ENCODE measurements around the gene UGP2. TPM values are rescaled to one million over a fixed set of nuclear protein-coding genes. Genes with fewer than 3 reads are reported as not detected.

Gene UGP2
- total and polyA plus RNA-seq, 2 donors (not counting 3 experiments of a cell fraction or from before 2014, with no cell fraction given): 14.2 to 57.7 TPM

GRCh38 chr2:63863707-63864106 lies 22.0 kb downstream of the UGP2 start:
- H3K4me1 ChIP-seq (ENCODE audit: control insufficient read depth, extremely low read depth, insufficient read depth, low read length): no peaks in the 10 kb centered on the region

DNA sequence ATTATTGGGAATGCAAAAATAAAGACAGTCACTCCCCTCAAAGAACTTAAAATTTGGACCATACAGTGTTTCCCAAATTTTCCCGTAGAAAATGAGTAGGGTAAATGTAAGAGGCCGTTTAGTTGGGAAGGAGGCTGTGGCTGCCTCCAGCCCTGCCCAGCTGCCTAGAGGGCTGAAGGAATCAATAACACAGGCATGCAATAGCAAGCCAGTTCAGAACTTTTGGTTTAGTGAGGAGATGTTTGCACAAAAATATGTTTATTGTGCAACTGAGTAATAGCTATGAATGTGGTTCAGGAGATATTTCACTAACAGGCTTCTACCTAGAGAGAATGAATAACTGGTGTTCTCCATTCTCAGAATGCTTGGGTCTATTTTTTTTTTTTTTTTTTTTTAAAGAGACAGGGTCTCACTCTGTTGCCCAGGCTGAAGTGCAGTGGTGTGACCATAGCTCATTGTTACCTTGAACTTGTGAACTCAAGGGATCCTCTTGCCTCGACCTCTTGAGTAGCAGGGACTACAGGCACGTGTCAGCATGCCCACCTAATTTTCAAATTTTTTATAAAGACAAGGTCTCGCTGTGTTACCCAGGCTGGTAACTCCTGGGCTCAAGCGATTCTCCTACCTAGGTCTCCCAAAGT lies 23.6 kb downstream of the UGP2 start:
- DNase-seq (ENCODE audit: low read depth, low spot score) (no peak), FAIRE-seq (no peak)
- Histone ChIP-seq H3K4me2 (ENCODE audit: insufficient read depth, low read length) (no peak overlapping the region), H3K4me1 (ENCODE audit: control insufficient read depth, extremely low read depth, insufficient read depth, low read length) (no peaks in the 10 kb centered on the region), H3K27ac (ENCODE audit: insufficient read depth, low read depth, low read length) (no peak overlapping the region), H2AFZ (ENCODE audit: low read depth, low read length) (no peak overlapping the region), H4K20me1 (replicated peaks; ENCODE audit: control insufficient read depth, extremely low read depth, insufficient read depth, low read length) (no peaks in the 10 kb centered on the region), H3K27me3 (ENCODE audit: control insufficient read depth in 2 of 2, insufficient read depth in 2 of 2, low read length in 2 of 2) (no peaks in the 10 kb centered on the region), H3K9ac (replicated peaks; ENCODE audit: extremely low read depth, insufficient read depth, low read length) (no peak overlapping the region), H3K9me1 (replicated peaks; ENCODE audit: control insufficient read depth, extremely low read depth, insufficient read depth, low read length) (no peaks in the 10 kb centered on the region), H3K36me3 (ENCODE audit: control insufficient read depth in 2 of 2, extremely low read depth in 1 of 2, insufficient read depth in 2 of 2, low read length in 2 of 2) (peaks cover 0 to 4% of the 10 kb centered on the region in 2 experiments), H3K4me3 (replicated peaks in 1 of 3; ENCODE audit: insufficient read depth in 1 of 3, low read depth in 1 of 3, low read length in 3 of 3) (no peak overlapping the region), H3K79me2 (ENCODE audit: control insufficient read depth, insufficient read depth, low read length) (peaks cover 3% of the 10 kb centered on the region), H3K9me3 (replicated peaks; ENCODE audit: control insufficient read depth, insufficient read depth, low read length) (no peaks in the 10 kb centered on the region)
- POLR2A ChIA-PET: no interaction called here
- no peak for TF ChIP-seq MAX (IDR thresholded peaks at IDR 0.05; ENCODE audit: insufficient read depth, insufficient read length)
- no peak for TF ChIP-seq FOS (IDR thresholded peaks at IDR 0.05; ENCODE audit: borderline replicate concordance, insufficient read depth, low read length)
- no peak for TF ChIP-seq POLR2AphosphoS5 (IDR thresholded peaks at IDR 0.05; ENCODE audit: insufficient read depth, low read depth, low read length)
- TF ChIP-seq JUN (IDR thresholded peaks at IDR 0.05; ENCODE audit: borderline replicate concordance, insufficient read depth, insufficient read length, low read depth): no peak
- TF ChIP-seq MYC (IDR thresholded peaks at IDR 0.05; ENCODE audit: low read depth, low read length): no peak
- no peak for TF ChIP-seq POLR2A (IDR thresholded peaks at IDR 0.05; ENCODE audit: low read depth, low read length)
- TF ChIP-seq, protein P1, sequence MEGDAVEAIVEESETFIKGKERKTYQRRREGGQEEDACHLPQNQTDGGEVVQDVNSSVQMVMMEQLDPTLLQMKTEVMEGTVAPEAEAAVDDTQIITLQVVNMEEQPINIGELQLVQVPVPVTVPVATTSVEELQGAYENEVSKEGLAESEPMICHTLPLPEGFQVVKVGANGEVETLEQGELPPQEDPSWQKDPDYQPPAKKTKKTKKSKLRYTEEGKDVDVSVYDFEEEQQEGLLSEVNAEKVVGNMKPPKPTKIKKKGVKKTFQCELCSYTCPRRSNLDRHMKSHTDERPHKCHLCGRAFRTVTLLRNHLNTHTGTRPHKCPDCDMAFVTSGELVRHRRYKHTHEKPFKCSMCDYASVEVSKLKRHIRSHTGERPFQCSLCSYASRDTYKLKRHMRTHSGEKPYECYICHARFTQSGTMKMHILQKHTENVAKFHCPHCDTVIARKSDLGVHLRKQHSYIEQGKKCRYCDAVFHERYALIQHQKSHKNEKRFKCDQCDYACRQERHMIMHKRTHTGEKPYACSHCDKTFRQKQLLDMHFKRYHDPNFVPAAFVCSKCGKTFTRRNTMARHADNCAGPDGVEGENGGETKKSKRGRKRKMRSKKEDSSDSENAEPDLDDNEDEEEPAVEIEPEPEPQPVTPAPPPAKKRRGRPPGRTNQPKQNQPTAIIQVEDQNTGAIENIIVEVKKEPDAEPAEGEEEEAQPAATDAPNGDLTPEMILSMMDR (IDR thresholded peaks at IDR 0.05; ENCODE audit: extremely low read depth in 1 of 2, insufficient read depth in 1 of 2, low read depth in 1 of 2, low read length in 2 of 2): no peak
- no peak for TF ChIP-seq GATA2 (IDR thresholded peaks at IDR 0.05; ENCODE audit: insufficient read depth, insufficient read length, low read depth, low read length)
- TF ChIP-seq EZH2 (IDR thresholded peaks at IDR 0.05; ENCODE audit: borderline replicate concordance, low read depth, low read length, severe bottlenecking): no peak
- CTCF ChIA-PET: interaction anchor here (3.4 to 6.5 kb wide), 2 partner anchors 166 to 173 kb away, joined by 18 to 178 read pairs; no protein-coding TSS in a partner anchor
- intact Hi-C loops (cut with micrococcal nuclease) (no loop called here), dilution Hi-C loops (cut with MboI; ENCODE audit: extremely low pct_ligation_motif_present, low sequenced_read_pairs) (no loop called here)
- no TSS peak for BruUV-seq (replicated peaks)

More at GRCh38 chr2:63863707-63864106, 22.0 kb downstream of the UGP2 start:
- no peak overlapping the region for H3K4me3 ChIP-seq (replicated peaks in 1 of 3; ENCODE audit: insufficient read depth in 1 of 3, low read depth in 1 of 3, low read length in 3 of 3)
- peaks cover 0 to 4% of the 10 kb centered on the region in 2 experiments for H3K36me3 ChIP-seq (ENCODE audit: control insufficient read depth in 2 of 2, extremely low read depth in 1 of 2, insufficient read depth in 2 of 2, low read length in 2 of 2)
- H4K20me1 ChIP-seq (replicated peaks; ENCODE audit: control insufficient read depth, extremely low read depth, insufficient read depth, low read length): no peaks in the 10 kb centered on the region
- no peaks in the 10 kb centered on the region for H3K9me1 ChIP-seq (replicated peaks; ENCODE audit: control insufficient read depth, extremely low read depth, insufficient read depth, low read length)
- no peak overlapping the region for H2AFZ ChIP-seq (ENCODE audit: low read depth, low read length)
- BruUV-seq (replicated peaks): no TSS peak
- DNase-seq (ENCODE audit: low read depth, low spot score) (no peak), FAIRE-seq (no peak)
- ChIA-PET CTCF (interaction anchor here (1.1 to 6.5 kb wide), 4 partner anchors 14 to 376 kb away, joined by 3 to 178 read pairs (median 10); no protein-coding TSS in a partner anchor), POLR2A (no interaction called here)
- no peak overlapping the region for H3K27ac ChIP-seq (ENCODE audit: insufficient read depth, low read depth, low read length)
- no peaks in the 10 kb centered on the region for H3K9me3 ChIP-seq (replicated peaks; ENCODE audit: control insufficient read depth, insufficient read depth, low read length)
- TF ChIP-seq EZH2 (IDR thresholded peaks at IDR 0.05; ENCODE audit: borderline replicate concordance, low read depth, low read length, severe bottlenecking): no peak
- TF ChIP-seq FOS (IDR thresholded peaks at IDR 0.05; ENCODE audit: borderline replicate concordance, insufficient read depth, low read length): no peak
- no peak for TF ChIP-seq JUN (IDR thresholded peaks at IDR 0.05; ENCODE audit: borderline replicate concordance, insufficient read depth, insufficient read length, low read depth)
- TF ChIP-seq GATA2 (IDR thresholded peaks at IDR 0.05; ENCODE audit: insufficient read depth, insufficient read length, low read depth, low read length): no peak
- TF ChIP-seq MYC (IDR thresholded peaks at IDR 0.05; ENCODE audit: low read depth, low read length): no peak
- no peak for TF ChIP-seq POLR2AphosphoS5 (IDR thresholded peaks at IDR 0.05; ENCODE audit: insufficient read depth, low read depth, low read length)
- no peak for TF ChIP-seq MAX (IDR thresholded peaks at IDR 0.05; ENCODE audit: insufficient read depth, insufficient read length)
- no peak overlapping the region for H3K9ac ChIP-seq (replicated peaks; ENCODE audit: extremely low read depth, insufficient read depth, low read length)
- intact Hi-C loops (cut with micrococcal nuclease) (loop anchor here (5.0 kb wide), 1 partner anchor 276 kb away; the partner anchor contains the start of genes MDH1 and WDPCP), dilution Hi-C loops (cut with MboI; ENCODE audit: extremely low pct_ligation_motif_present, low sequenced_read_pairs) (no loop called here)
- H3K79me2 ChIP-seq (ENCODE audit: control insufficient read depth, insufficient read depth, low read length): peaks cover 3% of the 10 kb centered on the region
- no peak overlapping the region for H3K4me2 ChIP-seq (ENCODE audit: insufficient read depth, low read length)
- no peaks in the 10 kb centered on the region for H3K27me3 ChIP-seq (ENCODE audit: control insufficient read depth in 2 of 2, insufficient read depth in 2 of 2, low read length in 2 of 2)
